Breast epithelium (tissue), 4 donors: ENCODE data around the gene PLA2G12A. TPM values are rescaled to one million over a fixed set of nuclear protein-coding genes. Genes with fewer than 3 reads are reported as not detected.

ENCODE experiments used
- DNase-seq, 2 donors: peaks; one replicate each; pipeline ENCODE4 v3.0.0-alpha.2; 2019; ENCODE audit warnings: low spot score in 2 of 2
- H3K27ac ChIP-seq, 2 donors: fragments of 200-600 bp; sonication (generic) in 1 of 2; one replicate each; pipeline ENCODE4 v1.5.1; 2016 to 2019; ENCODE audit warnings: mild to moderate bottlenecking in 1 of 2
- H3K27me3 ChIP-seq, 2 donors: fragments of 200-600 bp; sonication (generic) in 1 of 2; one replicate each; pipeline versions ENCODE4 v1.5.1 to v1.6.0; 2017 to 2019; ENCODE audit warnings: control low read depth in 1 of 2, mild to moderate bottlenecking in 1 of 2
- H3K36me3 ChIP-seq: fragments of 200-600 bp; one replicate; pipeline ENCODE4 v1.5.1; 2019
- H3K4me1 ChIP-seq, 2 donors: fragments of 200-600 bp; sonication (generic); one replicate each; pipeline ENCODE4 v1.5.1; 2016 to 2019; ENCODE audit warnings: control low read depth in 1 of 2
- H3K4me3 ChIP-seq, 3 donors: fragments of 200-600 bp; sonication (generic); 1 replicate in 2 of 3; 2 replicates in 1 of 3; pipeline ENCODE4 v1.5.1; 2016 to 2019; ENCODE audit warnings: mild to moderate bottlenecking in 3 of 3, moderate library complexity in 2 of 3
- H3K9me3 ChIP-seq, 2 donors: fragments of 200-600 bp; sonication (generic) in 1 of 2; one replicate each; pipeline ENCODE4 v1.5.1; 2016 to 2019; ENCODE audit warnings: control low read depth in 1 of 2
- POLR2A ChIP-seq: fragments of 450-650 bp; IDR thresholded peaks from one replicate; pipeline ENCODE4 v1.6.1; 2016; ENCODE audit warnings: antibody characterized with exemption, mild to moderate bottlenecking, moderate library complexity
- POLR2AphosphoS5 ChIP-seq, 3 donors: sonication (generic); formaldehyde crosslinking; IDR thresholded peaks; one replicate each; pipeline ENCODE4 v1.6.1; 2017; ENCODE audit warnings: antibody characterized with exemption in 3 of 3
- intact Hi-C: fragments of 100-400 bp; cut with DNase I; formaldehyde crosslinking; loops from one replicate; pipeline ENCODE4 v1.15.1; 2023; ENCODE audit warnings: low total_unique reads
- total RNA-seq, 3 donors: library from RNA; depleted of rRNA; stranded (reverse); fragments of >200 nt; gene quantifications; one replicate each; pipeline ENCODE4 v1.1.0, GENCODE V29; 2016
- TF ChIP-seq, protein P1 (sequence below), 3 donors: fragments of 450-650 bp; IDR thresholded peaks; one replicate each; pipeline ENCODE4 v1.5.1; 2016 to 2017; ENCODE audit warnings: antibody characterized with exemption in 3 of 3, mild to moderate bottlenecking in 3 of 3, moderate library complexity in 3 of 3

Gene PLA2G12A
- total RNA-seq, 3 donors from 2014 or later: 23.3 to 24.6 (median 23.7) TPM

DNA sequence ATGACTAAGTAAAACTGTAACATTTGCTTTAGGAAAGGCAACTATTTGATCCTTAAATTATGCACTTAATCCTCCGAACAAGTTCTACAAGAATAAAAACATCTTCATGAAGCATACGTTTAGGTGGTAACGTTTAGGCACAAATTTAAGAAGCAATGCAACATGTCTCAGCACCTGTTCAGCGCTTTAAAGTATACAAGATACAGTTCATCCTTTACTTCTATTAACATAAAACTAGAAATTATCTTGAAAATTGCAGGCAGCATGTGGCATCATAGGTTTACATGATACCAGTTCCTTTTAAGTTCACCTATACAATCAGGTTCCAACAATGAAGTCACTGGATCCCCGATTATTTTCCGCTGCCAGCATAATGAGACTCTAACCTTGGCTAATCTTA, 1.5 kb downstream of the PLA2G12A start:
- Histone ChIP-seq H3K27ac (no peak overlapping the region), H3K9me3 (no peaks in the 10 kb centered on the region), H3K27me3 (no peaks in the 10 kb centered on the region), H3K36me3 (no peaks in the 10 kb centered on the region), H3K4me3 (peak overlapping the region in 2 of 3 donors; percentile 80 to 84), H3K4me1 (no peaks in the 10 kb centered on the region)
- TF ChIP-seq, protein P1, sequence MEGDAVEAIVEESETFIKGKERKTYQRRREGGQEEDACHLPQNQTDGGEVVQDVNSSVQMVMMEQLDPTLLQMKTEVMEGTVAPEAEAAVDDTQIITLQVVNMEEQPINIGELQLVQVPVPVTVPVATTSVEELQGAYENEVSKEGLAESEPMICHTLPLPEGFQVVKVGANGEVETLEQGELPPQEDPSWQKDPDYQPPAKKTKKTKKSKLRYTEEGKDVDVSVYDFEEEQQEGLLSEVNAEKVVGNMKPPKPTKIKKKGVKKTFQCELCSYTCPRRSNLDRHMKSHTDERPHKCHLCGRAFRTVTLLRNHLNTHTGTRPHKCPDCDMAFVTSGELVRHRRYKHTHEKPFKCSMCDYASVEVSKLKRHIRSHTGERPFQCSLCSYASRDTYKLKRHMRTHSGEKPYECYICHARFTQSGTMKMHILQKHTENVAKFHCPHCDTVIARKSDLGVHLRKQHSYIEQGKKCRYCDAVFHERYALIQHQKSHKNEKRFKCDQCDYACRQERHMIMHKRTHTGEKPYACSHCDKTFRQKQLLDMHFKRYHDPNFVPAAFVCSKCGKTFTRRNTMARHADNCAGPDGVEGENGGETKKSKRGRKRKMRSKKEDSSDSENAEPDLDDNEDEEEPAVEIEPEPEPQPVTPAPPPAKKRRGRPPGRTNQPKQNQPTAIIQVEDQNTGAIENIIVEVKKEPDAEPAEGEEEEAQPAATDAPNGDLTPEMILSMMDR (IDR thresholded peaks at IDR 0.05): no peak
- DNase-seq: no peak
- intact Hi-C loops: no loop called here

DNA sequence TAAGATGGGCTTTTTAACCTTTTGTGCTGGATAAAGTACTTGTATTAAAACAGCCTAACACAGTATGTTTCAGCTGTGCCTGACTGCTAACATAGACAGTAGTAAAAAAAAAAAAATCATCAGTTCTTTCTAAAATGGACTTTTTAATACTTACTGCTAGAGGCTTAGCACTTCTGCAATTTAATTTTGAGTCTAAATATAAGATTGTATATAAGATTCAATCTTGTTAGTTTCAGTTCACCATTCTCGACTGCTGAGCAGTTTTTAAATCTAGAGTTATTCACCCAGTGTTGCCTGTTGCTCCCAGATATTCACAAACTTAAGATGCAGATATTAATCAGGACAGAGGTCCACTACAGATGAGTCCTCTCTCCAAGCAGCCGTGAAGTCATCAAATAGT, 6.8 kb downstream of the PLA2G12A start:
- TF ChIP-seq POLR2A (no peak), POLR2AphosphoS5 (IDR thresholded peaks at IDR 0.05) (no peak)
- TF ChIP-seq, protein P1 (IDR thresholded peaks at IDR 0.05): no peak
- intact Hi-C loops: no loop called here
- Histone ChIP-seq H3K27me3 (no peaks in the 10 kb centered on the region), H3K9me3 (no peaks in the 10 kb centered on the region), H3K4me3 (no peak overlapping the region), H3K27ac (no peak overlapping the region), H3K4me1 (no peaks in the 10 kb centered on the region), H3K36me3 (no peaks in the 10 kb centered on the region)
- no peak for DNase-seq

DNA sequence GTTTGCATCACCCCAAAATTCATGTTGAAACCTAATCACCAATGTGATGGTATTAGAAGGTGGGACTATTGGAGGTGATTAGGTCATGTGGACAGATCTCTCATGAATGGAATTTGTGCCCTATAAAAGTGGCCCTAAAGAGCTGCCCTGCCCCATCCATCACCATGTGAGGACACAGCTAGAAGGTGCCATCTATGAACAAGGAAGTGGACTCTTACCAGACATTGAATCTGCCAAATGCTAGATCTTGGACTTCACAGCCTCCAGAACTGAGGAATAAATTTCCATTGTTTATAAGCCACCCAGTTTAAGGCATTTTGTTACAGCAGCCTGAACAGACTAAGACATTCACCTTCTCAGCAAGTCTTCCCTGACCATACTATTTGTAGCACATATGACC, 7.5 kb downstream of the PLA2G12A start:
- no peaks in the 10 kb centered on the region for H3K4me1 ChIP-seq
- H3K36me3 ChIP-seq: no peaks in the 10 kb centered on the region
- no peaks in the 10 kb centered on the region for H3K9me3 ChIP-seq
- intact Hi-C loops: no loop called here
- TF ChIP-seq POLR2AphosphoS5 (IDR thresholded peaks at IDR 0.05): no peak
- TF ChIP-seq, protein P1 (IDR thresholded peaks at IDR 0.05): no peak
- TF ChIP-seq POLR2A: no peak
- H3K4me3 ChIP-seq: no peak overlapping the region
- H3K27ac ChIP-seq: no peak overlapping the region
- DNase-seq: no peak
- no peaks in the 10 kb centered on the region for H3K27me3 ChIP-seq

DNA sequence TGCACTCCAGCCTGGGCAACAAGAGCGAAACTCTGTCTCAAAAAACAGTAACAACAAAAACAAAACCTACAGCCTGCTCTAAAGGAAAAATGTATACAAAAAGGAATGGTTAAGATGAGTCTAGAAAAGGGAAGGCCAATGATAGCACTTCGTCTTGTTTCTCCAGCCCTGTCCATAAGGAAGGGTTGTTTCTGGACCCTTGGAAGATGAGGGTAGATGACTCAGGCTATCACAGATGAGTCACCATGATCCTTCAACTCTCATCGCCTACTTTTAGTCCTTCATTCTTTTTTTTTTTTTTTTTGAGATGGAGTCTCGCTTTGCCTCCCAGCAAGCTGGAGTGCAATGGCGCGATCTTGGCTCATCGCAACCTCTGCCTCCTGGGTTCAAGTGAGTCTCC, 8.8 kb downstream of the PLA2G12A start:
- Histone ChIP-seq H3K27ac (no peak overlapping the region), H3K27me3 (no peaks in the 10 kb centered on the region), H3K4me3 (no peak overlapping the region), H3K4me1 (no peaks in the 10 kb centered on the region), H3K9me3 (no peaks in the 10 kb centered on the region), H3K36me3 (no peaks in the 10 kb centered on the region)
- DNase-seq: no peak
- TF ChIP-seq, protein P1 (IDR thresholded peaks at IDR 0.05): no peak
- TF ChIP-seq POLR2A (no peak), POLR2AphosphoS5 (IDR thresholded peaks at IDR 0.05) (no peak)
- intact Hi-C loops: no loop called here

DNA sequence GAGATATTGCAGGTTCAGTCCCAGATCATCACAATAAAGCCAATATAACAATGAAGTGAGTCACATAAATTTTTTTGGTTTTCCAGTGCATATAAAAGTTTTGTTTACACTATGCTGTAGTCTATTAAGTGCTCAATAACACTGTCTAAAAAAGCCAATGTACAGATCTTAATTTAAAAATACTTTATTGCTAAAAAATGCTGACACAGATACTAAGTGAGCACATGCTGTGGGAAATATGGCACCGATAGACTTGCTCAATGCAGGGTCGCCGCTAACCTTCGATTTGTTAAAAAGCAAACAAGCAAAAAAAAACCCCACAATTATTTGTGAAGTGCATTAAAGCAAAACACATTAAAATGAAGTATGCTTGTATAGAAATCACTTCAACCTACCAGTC, 10.3 kb downstream of the PLA2G12A start:
- DNase-seq: no peak
- no peaks in the 10 kb centered on the region for H3K9me3 ChIP-seq
- no peaks in the 10 kb centered on the region for H3K27me3 ChIP-seq
- no peak overlapping the region for H3K27ac ChIP-seq
- no peaks in the 10 kb centered on the region for H3K36me3 ChIP-seq
- H3K4me1 ChIP-seq: no peaks in the 10 kb centered on the region
- intact Hi-C loops: no loop called here
- H3K4me3 ChIP-seq: no peak overlapping the region
- TF ChIP-seq, protein P1 (IDR thresholded peaks at IDR 0.05): no peak
- TF ChIP-seq POLR2AphosphoS5 (IDR thresholded peaks at IDR 0.05) (no peak), POLR2A (no peak)
